BE2C (cell line): ENCODE measurements around the gene KIRREL3.

Experiments used
- DNase-seq: peaks from one replicate; pipeline ENCODE4 v3.0.0-alpha.2; 2020
- H3K27me3 ChIP-seq: fragments of 250-450 bp; sonication (Bioruptor Pico); 2 replicates; pipeline ENCODE4 v1.5.1; 2020; ENCODE audit warnings: mild to moderate bottlenecking
- H3K36me3 ChIP-seq: fragments of 250-450 bp; sonication (Bioruptor Pico); 2 replicates; pipeline ENCODE4 v1.5.1; 2020; ENCODE audit warnings: mild to moderate bottlenecking
- H3K4me1 ChIP-seq: fragments of 250-450 bp; sonication (Bioruptor Pico); 2 replicates; pipeline ENCODE4 v1.5.1; 2020
- H3K4me3 ChIP-seq: 2 replicates; pipeline ENCODE4 v1.5.1; 2011; ENCODE audit warnings: low read depth, low read length
- H3K9me3 ChIP-seq: fragments of 250-450 bp; sonication (Bioruptor Pico); 2 replicates; pipeline ENCODE4 v1.5.1; 2020
- CTCF ChIP-seq: IDR thresholded peaks from 2 replicates; pipeline ENCODE4 v1.5.1; 2012; ENCODE audit warnings: mild to moderate bottlenecking, low read depth, low read length

The KIRREL3 gene

GRCh38 chr11:126496576-126497337 is 503.8 kb downstream of the KIRREL3 start:
- no peak for TF ChIP-seq CTCF
- H3K4me1 ChIP-seq, result peaks cover 42% of the 10 kb centered on the region

GRCh38 chr11:126495281-126496220 is 505.0 kb downstream of the KIRREL3 start:
- no peaks in the 10 kb centered on the region for H3K36me3 ChIP-seq
- peak; percentile 29 for TF ChIP-seq CTCF
- H3K27me3 ChIP-seq, result no peaks in the 10 kb centered on the region
- peak; percentile 66 for DNase-seq
- H3K4me3 ChIP-seq, result no peak overlapping the region
- no peaks in the 10 kb centered on the region for H3K9me3 ChIP-seq
- H3K4me1 ChIP-seq, result peaks cover 36% of the 10 kb centered on the region

More at GRCh38 chr11:126496576-126497337, 503.8 kb downstream of the KIRREL3 start:
- Histone ChIP-seq H3K27me3 (no peaks in the 10 kb centered on the region), H3K4me3 (no peak overlapping the region), H3K36me3 (no peaks in the 10 kb centered on the region), H3K9me3 (no peaks in the 10 kb centered on the region)
- no peak for DNase-seq

- DNase-seq, result no peak
- H3K4me1 ChIP-seq, result peaks cover 36% of the 10 kb centered on the region
- H3K9me3 ChIP-seq, result no peaks in the 10 kb centered on the region
- no peak for TF ChIP-seq CTCF
- no peak overlapping the region for H3K4me3 ChIP-seq
- no peaks in the 10 kb centered on the region for H3K36me3 ChIP-seq
- H3K27me3 ChIP-seq, result no peaks in the 10 kb centered on the region
Observed at GRCh38 chr11:126494831-126495230, 505.7 kb downstream of the KIRREL3 start.

GRCh38 chr11:126492331-126493082 is 508.1 kb downstream of the KIRREL3 start:
- Histone ChIP-seq H3K9me3 (no peaks in the 10 kb centered on the region), H3K4me1 (peaks cover 30% of the 10 kb centered on the region), H3K36me3 (no peaks in the 10 kb centered on the region), H3K27me3 (no peaks in the 10 kb centered on the region), H3K4me3 (no peak overlapping the region)
- no peak for DNase-seq
- no peak for TF ChIP-seq CTCF

- Histone ChIP-seq H3K4me3 (no peak overlapping the region), H3K4me1 (peaks cover 20% of the 10 kb centered on the region), H3K27me3 (no peaks in the 10 kb centered on the region), H3K9me3 (no peaks in the 10 kb centered on the region), H3K36me3 (no peaks in the 10 kb centered on the region)
- DNase-seq, result no peak
- TF ChIP-seq CTCF, result no peak
Observed at GRCh38 chr11:126491092-126491491, 509.5 kb downstream of the KIRREL3 start.
